Liver (tissue), 3 donors: ENCODE measurements around the gene BUB3.

Source experiments
- GABPA ChIP-seq, 2 donors: IDR thresholded peaks in 1 of 2; conservative IDR thresholded peaks in 1 of 2; 2 replicates each; pipeline ENCODE4 v1.6.1; 2016; ENCODE audit warnings: antibody characterized with exemption in 2 of 2, mild to moderate bottlenecking in 1 of 2, moderate library complexity in 1 of 2
- RAD21 ChIP-seq, 2 donors: IDR thresholded peaks; 2 replicates each; pipeline ENCODE4 v1.6.1; 2016; ENCODE audit warnings: antibody characterized with exemption in 2 of 2, mild to moderate bottlenecking in 2 of 2
- TF ChIP-seq, protein P1 (sequence below): fragments of 150-350 bp; IDR thresholded peaks from 2 replicates; pipeline ENCODE4 v1.5.1; 2017; ENCODE audit warnings: improper control_type of control experiment, low read depth, low read length; ENCODE audit not compliant: missing input control
- donor health status: healthy.
- donor health status: healthy.

DNA sequence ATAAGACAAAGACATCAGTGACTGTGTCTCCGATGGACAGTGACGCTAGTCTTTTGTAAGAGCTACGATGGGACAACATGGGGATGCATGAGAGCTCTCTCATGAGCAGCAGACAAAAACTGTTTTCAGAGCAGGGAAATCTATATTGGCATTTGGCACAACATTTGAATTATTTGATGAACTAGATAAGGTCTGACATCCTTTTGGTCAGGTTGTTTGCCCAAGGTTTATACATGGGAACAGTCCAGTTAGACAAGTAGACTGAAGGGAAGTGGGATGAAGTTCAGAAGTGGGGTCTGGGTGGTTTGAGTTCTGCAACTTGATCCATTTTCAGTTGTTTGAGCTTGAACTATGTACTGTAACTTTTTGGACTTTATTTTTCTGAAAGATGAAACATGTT, 50.8 kb downstream of the BUB3 start:
- no peak for TF ChIP-seq RAD21 (IDR thresholded peaks at IDR 0.05)
- TF ChIP-seq, protein P1, sequence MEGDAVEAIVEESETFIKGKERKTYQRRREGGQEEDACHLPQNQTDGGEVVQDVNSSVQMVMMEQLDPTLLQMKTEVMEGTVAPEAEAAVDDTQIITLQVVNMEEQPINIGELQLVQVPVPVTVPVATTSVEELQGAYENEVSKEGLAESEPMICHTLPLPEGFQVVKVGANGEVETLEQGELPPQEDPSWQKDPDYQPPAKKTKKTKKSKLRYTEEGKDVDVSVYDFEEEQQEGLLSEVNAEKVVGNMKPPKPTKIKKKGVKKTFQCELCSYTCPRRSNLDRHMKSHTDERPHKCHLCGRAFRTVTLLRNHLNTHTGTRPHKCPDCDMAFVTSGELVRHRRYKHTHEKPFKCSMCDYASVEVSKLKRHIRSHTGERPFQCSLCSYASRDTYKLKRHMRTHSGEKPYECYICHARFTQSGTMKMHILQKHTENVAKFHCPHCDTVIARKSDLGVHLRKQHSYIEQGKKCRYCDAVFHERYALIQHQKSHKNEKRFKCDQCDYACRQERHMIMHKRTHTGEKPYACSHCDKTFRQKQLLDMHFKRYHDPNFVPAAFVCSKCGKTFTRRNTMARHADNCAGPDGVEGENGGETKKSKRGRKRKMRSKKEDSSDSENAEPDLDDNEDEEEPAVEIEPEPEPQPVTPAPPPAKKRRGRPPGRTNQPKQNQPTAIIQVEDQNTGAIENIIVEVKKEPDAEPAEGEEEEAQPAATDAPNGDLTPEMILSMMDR: no peak
- TF ChIP-seq GABPA (IDR thresholded peaks at IDR 0.05 in 1 of 2, conservative IDR thresholded peaks at IDR 0.05 in 1 of 2): no peak
